Left colon (tissue), 2 donors: ENCODE measurements around the gene RAPGEFL1. TPM values are rescaled to one million over a fixed set of nuclear protein-coding genes. Genes with fewer than 3 reads are reported as not detected.
"Not testable (repeated sequence)": the region's sequence is repeated elsewhere in the genome, so short reads cannot be mapped to it uniquely, and the experiment has no call there.

ENCODE experiments used
- ATAC-seq: fragments of 200-7000 bp; cut with Tn5 transposase; one replicate; pipeline ENCODE4 v1.9.1; 2020; ENCODE audit warnings: mild to moderate bottlenecking, moderate library complexity
- DNase-seq, 2 donors: peaks; one replicate each; pipeline ENCODE4 v3.0.0-alpha.2; 2020
- intact Hi-C, 2 donors: fragments of 100-400 bp; cut with DNase I in 1 of 2; cut with micrococcal nuclease in 1 of 2; formaldehyde crosslinking; loops; one replicate each; pipeline versions ENCODE4 v1.11.2 to v1.14.0; 2022; cut with DNase I, micrococcal nuclease
- microRNA-seq, 2 donors: library from miRNA; unstranded; fragments of <30 nt; microRNA quantifications; one replicate each; pipeline versions ENCODE4 v1.1.0 to v1.2.0, GENCODE V29; 2020
- total RNA-seq, 2 donors: library from RNA; stranded (reverse); fragmentation: NEBNext Ultra II Directional; extraction: Animal tissue kit (Norgen Biotek cat#: 25700); gene quantifications; one replicate each; pipeline ENCODE4 v1.2.1, GENCODE V29; 2021
- donor health status: DM: no; HTN: no; CAD: no.
- donor health status: DM: yes; HTN: yes; CAD: no.

The RAPGEFL1 gene
- total RNA-seq, 2 donors from 2014 or later, result 149 to 194 TPM

DNA sequence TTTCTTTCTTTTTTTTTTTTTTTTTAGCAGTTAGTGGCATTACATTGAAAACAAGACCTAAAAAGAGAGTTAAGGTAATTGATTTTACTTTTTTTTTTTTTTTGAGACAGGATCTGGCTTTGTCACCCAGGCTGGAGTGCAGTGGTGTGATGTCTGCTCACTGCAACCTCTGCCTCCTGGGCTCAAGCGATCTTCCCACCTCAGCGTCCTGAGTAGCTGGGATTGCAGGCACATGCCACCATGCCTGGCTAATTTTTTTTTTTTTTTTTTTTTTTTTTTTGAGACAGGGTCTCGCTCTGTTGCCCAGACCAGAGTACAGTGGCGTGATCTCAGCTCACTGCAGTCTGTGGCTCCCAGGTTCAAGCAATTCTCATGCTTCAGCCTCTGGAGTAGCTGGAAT is 54.7 kb downstream of the RAPGEFL1 start:
- intact Hi-C loops, ATAC-seq, DNase-seq: not testable (repeated sequence)

DNA sequence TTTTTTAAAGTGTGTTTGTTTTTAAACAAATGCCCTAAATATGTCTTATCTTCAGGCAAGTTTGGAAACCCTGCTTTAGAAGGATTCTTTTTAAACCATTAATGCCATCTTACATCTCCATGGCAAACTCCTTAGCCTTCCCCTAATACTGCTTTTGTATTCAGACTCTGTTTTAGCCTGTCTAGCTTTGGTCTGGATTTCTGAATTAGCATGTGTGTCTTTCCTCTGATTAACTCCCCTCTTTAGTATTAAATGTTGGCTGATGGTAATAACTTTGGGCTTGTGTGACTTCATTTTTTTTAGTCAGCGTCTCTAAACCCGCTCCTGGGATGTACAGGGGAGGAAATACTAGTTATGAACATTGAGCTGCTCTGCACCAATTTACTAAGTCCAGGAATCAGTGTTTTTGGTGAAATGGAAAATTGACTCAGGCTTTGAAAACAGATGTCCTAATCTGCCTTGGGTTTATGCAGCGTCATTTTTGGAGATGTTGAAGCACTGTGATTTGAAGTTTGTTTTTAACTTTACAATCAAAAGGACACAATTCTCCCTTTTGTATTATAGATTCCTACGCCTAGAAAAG is 64.1 kb downstream of the RAPGEFL1 start:
- ATAC-seq, result no peak
- no peak for DNase-seq
- intact Hi-C loops, result no loop called here

GRCh38 chr17:40242774-40243173 is 65.5 kb downstream of the RAPGEFL1 start:
- intact Hi-C loops, result no loop called here

GRCh38 chr17:40243761-40244160 is 66.5 kb downstream of the RAPGEFL1 start:
- DNase-seq (no peak), ATAC-seq (no peak)
- intact Hi-C loops, result no loop called here

More at GRCh38 chr17:40242774-40243173, 65.5 kb downstream of the RAPGEFL1 start:
- ATAC-seq (no peak), DNase-seq (no peak)

- no peak for ATAC-seq
- intact Hi-C loops, result no loop called here
- no peak for DNase-seq
Measured at GRCh38 chr17:40244255-40244654, 67.0 kb downstream of the RAPGEFL1 start.

Small RNA genes within 50 kb of the gene (microRNA-seq; reads per million reads assigned to microRNA genes)
- 0 to 1.1 reads per million in 2 donors for gene MIR6866
- gene MIR6867, result 0 to 0.53 reads per million in 2 donors

Other genes starting within 250 kb of the RAPGEFL1 start
- 10 to 100 TPM; 63.4 to 68.8 TPM for gene ORMDL3, start 249.9 kb upstream of the RAPGEFL1 start, total RNA-seq
- not detected for gene LRRC3C, start 249.7 kb upstream of the RAPGEFL1 start, total RNA-seq
- under 1 TPM in 1 of 2 donors, not detected in 1; 0.58 TPM for gene GSDMA, start 214.5 kb upstream of the RAPGEFL1 start, total RNA-seq
- gene PSMD3, start 196.7 kb upstream of the RAPGEFL1 start, total RNA-seq, result 100 to 1,000 TPM in 1 of 2 donors, 10 to 100 TPM in 1; 97.5 to 109 TPM
- gene CSF3, start 162.0 kb upstream of the RAPGEFL1 start, total RNA-seq, result under 1 TPM; 0.20 to 0.67 TPM
- 100 to 1,000 TPM in 1 of 2 donors, 10 to 100 TPM in 1; 63.4 to 108 TPM for gene MED24, start 123.1 kb upstream of the RAPGEFL1 start, total RNA-seq
- 10 to 100 TPM; 48.4 to 56.3 TPM for gene THRA, start 114.5 kb upstream of the RAPGEFL1 start, total RNA-seq
- 10 to 100 TPM; 16.9 to 19.8 TPM for gene NR1D1, start 76.9 kb upstream of the RAPGEFL1 start, total RNA-seq
- 10 to 100 TPM; 77.4 to 82.0 TPM for gene MSL1, start 55.5 kb upstream of the RAPGEFL1 start, total RNA-seq
- gene CASC3, start 36.9 kb upstream of the RAPGEFL1 start, total RNA-seq, result 10 to 100 TPM; 56.2 to 58.9 TPM
- 10 to 100 TPM; 43.6 to 53.6 TPM for gene WIPF2, start 41.8 kb downstream of the RAPGEFL1 start, total RNA-seq
- 1 to 10 TPM; 5.5 to 9.0 TPM for gene CDC6, start 110.4 kb downstream of the RAPGEFL1 start, total RNA-seq
- gene RARA, start 131.7 kb downstream of the RAPGEFL1 start, total RNA-seq, result 10 to 100 TPM; 37.2 to 56.4 TPM
- gene GJD3, start 187.3 kb downstream of the RAPGEFL1 start, total RNA-seq, result under 1 TPM; 0.34 to 0.81 TPM
- 10 to 100 TPM; 10.9 to 30.3 TPM for gene TOP2A, start 240.4 kb downstream of the RAPGEFL1 start, total RNA-seq